GM21381 (cell line): Measurements from ENCODE around the gene MICAL3.

Source experiments
- ATAC-seq: cut with Tn5 transposase; IDR thresholded peaks from one replicate; pipeline ENCODE4 v1.9.1; 2021; ENCODE audit warnings: mild to moderate bottlenecking, moderate library complexity; ENCODE audit not compliant: unreplicated experiment

MICAL3 gene

GRCh38 chr22:17855572-17856290, 168.6 kb downstream of the MICAL3 start:
- no peak for ATAC-seq

GRCh38 chr22:17853073-17853472, 171.3 kb downstream of the MICAL3 start:
- no peak for ATAC-seq

- no peak for ATAC-seq
These were observed 172.6 kb downstream of the MICAL3 start for GRCh38 chr22:17851759-17852158.

- ATAC-seq: no peak
These were observed 176.8 kb downstream of the MICAL3 start for GRCh38 chr22:17847360-17848078.

- no peak for ATAC-seq
These were observed 177.9 kb downstream of the MICAL3 start for GRCh38 chr22:17846326-17846992.

- ATAC-seq: no peak
These were observed 178.6 kb downstream of the MICAL3 start for GRCh38 chr22:17845790-17846189.

- no peak for ATAC-seq
These were observed 179.0 kb downstream of the MICAL3 start for GRCh38 chr22:17845327-17845726.

- no peak for ATAC-seq
These were observed 180.2 kb downstream of the MICAL3 start for GRCh38 chr22:17844150-17844549.

- no peak for ATAC-seq
These were observed 182.0 kb downstream of the MICAL3 start for GRCh38 chr22:17842386-17842785.

- no peak for ATAC-seq
These were observed 182.5 kb downstream of the MICAL3 start for GRCh38 chr22:17841836-17842235.

- no peak for ATAC-seq
These were observed 186.0 kb downstream of the MICAL3 start for GRCh38 chr22:17838180-17838865.

- ATAC-seq: no peak
These were observed 187.2 kb downstream of the MICAL3 start for GRCh38 chr22:17836992-17837742.

GRCh38 chr22:17835256-17835655, 189.1 kb downstream of the MICAL3 start:
- no peak for ATAC-seq

- no peak for ATAC-seq
These were observed 190.9 kb downstream of the MICAL3 start for GRCh38 chr22:17833489-17833888.

- ATAC-seq: no peak
These were observed 191.7 kb downstream of the MICAL3 start for GRCh38 chr22:17832665-17833064.

GRCh38 chr22:17831501-17832251, 192.7 kb downstream of the MICAL3 start:
- ATAC-seq: no peak

- ATAC-seq: no peak
These were observed 194.1 kb downstream of the MICAL3 start for GRCh38 chr22:17830043-17830961.

- ATAC-seq: no peak
These were observed 194.7 kb downstream of the MICAL3 start for GRCh38 chr22:17829695-17830042.

GRCh38 chr22:17828502-17829080, 195.8 kb downstream of the MICAL3 start:
- ATAC-seq: no peak
